Neuron (in vitro differentiated cells): ENCODE data around the gene PROSER3.

Experiments
- H2AFZ ChIP-seq: one replicate; pipeline ENCODE4 v1.6.1; 2013; ENCODE audit warnings: low read depth, mild to moderate bottlenecking, inconsistent platforms, low read length, moderate library complexity
- H3K27me3 ChIP-seq: one replicate; pipeline ENCODE4 v1.6.1; 2013; ENCODE audit warnings: low read length; ENCODE audit not compliant: insufficient read depth
- H3K36me3 ChIP-seq: one replicate; pipeline ENCODE4 v1.6.1; 2013; ENCODE audit warnings: low read length; ENCODE audit not compliant: insufficient read depth
- H3K4me1 ChIP-seq: one replicate; pipeline ENCODE4 v1.6.1; 2013; ENCODE audit warnings: low read length; ENCODE audit not compliant: insufficient read depth
- H3K4me3 ChIP-seq: 2 replicates; pipeline ENCODE4 v1.5.1; 2013; ENCODE audit warnings: mild to moderate bottlenecking, low read length, moderate library complexity
- H3K9me3 ChIP-seq: one replicate; pipeline ENCODE4 v1.6.1; 2013; ENCODE audit warnings: low read length

Gene PROSER3

GRCh38 chr19:35727053-35727955 lies 30.7 kb upstream of the PROSER3 start:
- no peaks in the 10 kb centered on the region for H3K27me3 ChIP-seq
- H3K4me1 ChIP-seq = no peaks in the 10 kb centered on the region
- no peaks in the 10 kb centered on the region for H3K9me3 ChIP-seq
- peaks cover 91% of the 10 kb centered on the region for H3K36me3 ChIP-seq
- no peak overlapping the region for H2AFZ ChIP-seq
- H3K4me3 ChIP-seq = no peak overlapping the region

- H3K36me3 ChIP-seq = peaks cover 86% of the 10 kb centered on the region
- H2AFZ ChIP-seq = no peak overlapping the region
- H3K27me3 ChIP-seq = no peaks in the 10 kb centered on the region
Observed at GRCh38 chr19:35727956-35728706, 29.8 kb upstream of the PROSER3 start.

GRCh38 chr19:35729021-35729420 lies 29.0 kb upstream of the PROSER3 start:
- no peaks in the 10 kb centered on the region for H3K27me3 ChIP-seq
- H3K36me3 ChIP-seq = peaks cover 86% of the 10 kb centered on the region
- H3K9me3 ChIP-seq = no peaks in the 10 kb centered on the region
- H3K4me3 ChIP-seq = no peak overlapping the region
- H2AFZ ChIP-seq = no peak overlapping the region
- H3K4me1 ChIP-seq = no peaks in the 10 kb centered on the region

More at GRCh38 chr19:35727956-35728706, 29.8 kb upstream of the PROSER3 start:
- no peak overlapping the region for H3K4me3 ChIP-seq
- H3K9me3 ChIP-seq = no peaks in the 10 kb centered on the region
- H3K4me1 ChIP-seq = no peaks in the 10 kb centered on the region

- H2AFZ ChIP-seq = no peak overlapping the region
- no peaks in the 10 kb centered on the region for H3K4me1 ChIP-seq
- H3K4me3 ChIP-seq = no peak overlapping the region
- no peaks in the 10 kb centered on the region for H3K27me3 ChIP-seq
- no peaks in the 10 kb centered on the region for H3K9me3 ChIP-seq
- H3K36me3 ChIP-seq = peaks cover 86% of the 10 kb centered on the region
Observed at GRCh38 chr19:35729763-35730162, 28.2 kb upstream of the PROSER3 start.

- H3K36me3 ChIP-seq = peaks cover 84% of the 10 kb centered on the region
- no peak overlapping the region for H3K4me3 ChIP-seq
- no peaks in the 10 kb centered on the region for H3K27me3 ChIP-seq
- no peaks in the 10 kb centered on the region for H3K4me1 ChIP-seq
- no peaks in the 10 kb centered on the region for H3K9me3 ChIP-seq
- no peak overlapping the region for H2AFZ ChIP-seq
Observed at GRCh38 chr19:35730326-35730725, 27.6 kb upstream of the PROSER3 start.

GRCh38 chr19:35731353-35731752 lies 26.6 kb upstream of the PROSER3 start:
- Histone ChIP-seq H3K4me1 (no peaks in the 10 kb centered on the region), H3K36me3 (peaks cover 79% of the 10 kb centered on the region), H2AFZ (no peak overlapping the region), H3K27me3 (no peaks in the 10 kb centered on the region), H3K9me3 (no peaks in the 10 kb centered on the region), H3K4me3 (no peak overlapping the region)

- H3K4me3 ChIP-seq = no peak overlapping the region
- no peaks in the 10 kb centered on the region for H3K9me3 ChIP-seq
- H3K4me1 ChIP-seq = no peaks in the 10 kb centered on the region
- peaks cover 84% of the 10 kb centered on the region for H3K36me3 ChIP-seq
- no peaks in the 10 kb centered on the region for H3K27me3 ChIP-seq
- H2AFZ ChIP-seq = no peak overlapping the region
Observed at GRCh38 chr19:35731779-35732405, 26.1 kb upstream of the PROSER3 start.

GRCh38 chr19:35732540-35733179 lies 25.3 kb upstream of the PROSER3 start:
- no peaks in the 10 kb centered on the region for H3K4me1 ChIP-seq
- H3K36me3 ChIP-seq = peaks cover 82% of the 10 kb centered on the region
- H3K4me3 ChIP-seq = no peak overlapping the region
- H3K27me3 ChIP-seq = no peaks in the 10 kb centered on the region
- H3K9me3 ChIP-seq = no peaks in the 10 kb centered on the region
- H2AFZ ChIP-seq = no peak overlapping the region

GRCh38 chr19:35733180-35734125 lies 24.5 kb upstream of the PROSER3 start:
- H3K4me1 ChIP-seq = no peaks in the 10 kb centered on the region
- H3K4me3 ChIP-seq = no peak overlapping the region
- no peaks in the 10 kb centered on the region for H3K9me3 ChIP-seq
- H3K27me3 ChIP-seq = no peaks in the 10 kb centered on the region
- no peak overlapping the region for H2AFZ ChIP-seq
- H3K36me3 ChIP-seq = peaks cover 83% of the 10 kb centered on the region

GRCh38 chr19:35734273-35734672 lies 23.7 kb upstream of the PROSER3 start:
- Histone ChIP-seq H3K27me3 (no peaks in the 10 kb centered on the region), H3K4me1 (no peaks in the 10 kb centered on the region), H3K36me3 (peaks cover 80% of the 10 kb centered on the region), H2AFZ (no peak overlapping the region), H3K4me3 (no peak overlapping the region), H3K9me3 (no peaks in the 10 kb centered on the region)

- peaks cover 74% of the 10 kb centered on the region for H3K36me3 ChIP-seq
- no peaks in the 10 kb centered on the region for H3K9me3 ChIP-seq
- peaks cover 4% of the 10 kb centered on the region for H3K4me1 ChIP-seq
- no peaks in the 10 kb centered on the region for H3K27me3 ChIP-seq
- H2AFZ ChIP-seq = no peak overlapping the region
- H3K4me3 ChIP-seq = no peak overlapping the region
Observed at GRCh38 chr19:35734889-35735288, 23.1 kb upstream of the PROSER3 start.
